Panc1 (cell line): Measurements from ENCODE around the gene ATF7. TPM values are rescaled to one million over a fixed set of nuclear protein-coding genes. Genes with fewer than 3 reads are reported as not detected.

Source experiments
- ATAC-seq: fragments of 200-7000 bp; cut with Tn5 transposase; 2 replicates; pipeline ENCODE4 v1.9.1; 2020; ENCODE audit warnings: mild to moderate bottlenecking, moderate library complexity
- BruUV-seq: library from RNA; stranded (reverse); fragments of 400-500 nt; replicated peaks from 2 replicates; lab custom pipeline; 2021; lab: Mats Ljungman, UMichigan
- CTCF ChIA-PET: fragments of 300-600 bp; sonication (Branson Sonifier 250); formaldehyde crosslinking; loops from one replicate; lab custom pipeline; 2022; ENCODE audit warnings: antibody characterized with exemption; lab: Charles Lee
- POLR2A ChIA-PET: fragments of 300-600 bp; sonication (Branson Sonifier 250); formaldehyde crosslinking; loops from one replicate; lab custom pipeline; 2022; ENCODE audit warnings: antibody characterized with exemption; lab: Charles Lee
- DNase-seq: peaks from one replicate; pipeline ENCODE4 v3.0.0-alpha.2; 2010; ENCODE audit warnings: low read depth, low spot score
- H3K27ac ChIP-seq: 2 replicates; pipeline ENCODE4 v1.5.1; 2011; ENCODE audit warnings: mild to moderate bottlenecking, low read length, inconsistent platforms
- H3K27me3 ChIP-seq: fragments of 200-500 bp; sonication (Bioruptor generic); 2 replicates; pipeline ENCODE4 v1.6.0; 2014; ENCODE audit warnings: low read length, inconsistent platforms; ENCODE audit not compliant: control insufficient read depth, insufficient read depth
- H3K36me3 ChIP-seq: fragments of 200-500 bp; sonication (Bioruptor generic); 2 replicates; pipeline ENCODE4 v1.5.1; 2014; ENCODE audit warnings: inconsistent platforms, mild to moderate bottlenecking, low read length, moderate library complexity; ENCODE audit not compliant: control insufficient read depth, insufficient read depth
- H3K4me1 ChIP-seq: 2 replicates; pipeline ENCODE4 v1.5.1; 2011; ENCODE audit warnings: inconsistent platforms, mild to moderate bottlenecking, low read length, moderate library complexity; ENCODE audit not compliant: control insufficient read depth, insufficient read depth
- H3K4me3 ChIP-seq, 2 experiments: 2 replicates each; pipeline ENCODE4 v1.5.1; 2011 to 2012; ENCODE audit warnings: low read depth in 2 of 2, low read length in 2 of 2, mild to moderate bottlenecking in 2 of 2, inconsistent platforms in 1 of 2, moderate library complexity in 1 of 2
- H3K9me3 ChIP-seq: fragments of 200-500 bp; sonication (Bioruptor generic); 2 replicates; pipeline ENCODE4 v1.5.1; 2014; ENCODE audit warnings: low read depth, mild to moderate bottlenecking, inconsistent platforms, low read length, moderate library complexity; ENCODE audit not compliant: control insufficient read depth, insufficient read depth
- CTCF ChIP-seq: fragments of 450-650 bp; IDR thresholded peaks from 2 replicates; pipeline ENCODE4 v1.5.1; 2017; ENCODE audit warnings: mild to moderate bottlenecking
- POLR2AphosphoS5 ChIP-seq: IDR thresholded peaks from 2 replicates; pipeline ENCODE4 v1.6.1; 2012; ENCODE audit warnings: mild to moderate bottlenecking, low read depth, low read length, moderate library complexity
- REST ChIP-seq, 2 experiments: IDR thresholded peaks; 2 replicates each; pipeline ENCODE4 v1.6.1; 2011 to 2012; ENCODE audit warnings: low read depth in 2 of 2, control low read depth in 1 of 2, low read length in 1 of 2, mild to moderate bottlenecking in 1 of 2, moderate library complexity in 1 of 2; ENCODE audit not compliant: insufficient read depth in 1 of 2
- SIN3A ChIP-seq: IDR thresholded peaks from 2 replicates; pipeline ENCODE4 v1.6.1; 2012; ENCODE audit warnings: low read depth, mild to moderate bottlenecking, low read length, moderate library complexity, borderline replicate concordance; ENCODE audit not compliant: insufficient read depth
- TCF7L2 ChIP-seq: IDR thresholded peaks from 2 replicates; pipeline ENCODE4 v1.6.1; 2011; ENCODE audit warnings: mild to moderate bottlenecking, low read depth, low read length, inconsistent platforms
- in situ Hi-C: cut with HindIII; loops from 2 replicates; pipeline ENCODE4 v1.10.0; 2016; ENCODE audit warnings: low sequenced_read_pairs, low pct_unique_long_range_greater_than_20kb
- intact Hi-C: fragments of 100-400 bp; cut with micrococcal nuclease; formaldehyde crosslinking; loops from one replicate; pipeline ENCODE4 v1.10.0; 2022; ENCODE audit not compliant: unreplicated experiment
- total RNA-seq: library from RNA; stranded (reverse); gene quantifications from one replicate; pipeline ENCODE4 v1.2.1, GENCODE V29; 2021; ENCODE audit not compliant: unreplicated experiment

The ATF7 gene
- total RNA-seq, 1 experiment from 2014 or later, result 29.5 TPM

GRCh38 chr12:53506881-53507602 is 119.1 kb downstream of the ATF7 start, which contains the start of gene NPFF:
TSS of gene NPFF (minus strand) at chr12:53507484. CDS start at chr12:53507474, 10 bp downstream.
- intact Hi-C loops, result loop anchor here (5.0 kb wide), 1 partner anchor 185 kb away; the partner anchor contains the start of gene AAAS
- CTCF ChIA-PET, result no interaction called here
- DNase-seq (no peak), ATAC-seq (no peak)
- POLR2A ChIA-PET, result no interaction called here
- no peaks in the 10 kb centered on the region for H3K9me3 ChIP-seq
- TF ChIP-seq SIN3A (no peak), CTCF (no peak), TCF7L2 (no peak), POLR2AphosphoS5 (no peak), REST (IDR thresholded peaks at IDR 0.05; ENCODE audit: insufficient read depth in 1 of 2, low read depth in 2 of 2, low read length in 1 of 2) (no peak)
- peaks cover 16% of the 10 kb centered on the region for H3K4me1 ChIP-seq
- in situ Hi-C loops, result no loop called here
- H3K36me3 ChIP-seq, result no peaks in the 10 kb centered on the region; the same call in none of the 2 replicates
- H3K4me3 ChIP-seq, result no peak within 1 kb of the TSS
- no peaks in the 10 kb centered on the region for H3K27me3 ChIP-seq
- no TSS peak for BruUV-seq
- no peak within 1 kb of the TSS for H3K27ac ChIP-seq

GRCh38 chr12:53506450-53506785 is 119.8 kb downstream of the ATF7 start:
- CTCF ChIA-PET, result no interaction called here
- no peaks in the 10 kb centered on the region; the same call in none of the 2 replicates for H3K36me3 ChIP-seq
- POLR2A ChIA-PET, result no interaction called here

More at GRCh38 chr12:53506450-53506785, 119.8 kb downstream of the ATF7 start:
- in situ Hi-C loops (no loop called here), intact Hi-C loops (loop anchor here (5.0 kb wide), 1 partner anchor 184 kb away; the partner anchor contains the start of gene AAAS)
- Histone ChIP-seq H3K4me1 (peaks cover 21% of the 10 kb centered on the region), H3K4me3 (no peak overlapping the region), H3K27me3 (no peaks in the 10 kb centered on the region), H3K27ac (no peak overlapping the region), H3K9me3 (no peaks in the 10 kb centered on the region)
- BruUV-seq, result no TSS peak
- no peak for ATAC-seq
- DNase-seq, result no peak
- TF ChIP-seq SIN3A (no peak), CTCF (no peak), TCF7L2 (no peak), REST (IDR thresholded peaks at IDR 0.05; ENCODE audit: insufficient read depth in 1 of 2, low read depth in 2 of 2, low read length in 1 of 2) (no peak), POLR2AphosphoS5 (no peak)
